Renal cortex interstitium (tissue), 11 donors: Measurements from ENCODE around the gene HK1. TPM values are rescaled to one million over a fixed set of nuclear protein-coding genes. Genes with fewer than 3 reads are reported as not detected.
A peak's percentile ranks its signal among the peaks of the same experiment; 100 is the strongest.

ENCODE experiments used
- DNase-seq, 11 donors: peaks; one replicate each; pipeline ENCODE4 v3.0.0-alpha.2; 2013; ENCODE audit warnings: low read depth in 9 of 11, low spot score in 4 of 11; ENCODE audit errors: extremely low read depth in 1 of 11
- polyA plus RNA-seq, 3 donors: library from polyadenylated mRNA; unstranded; fragments of 120-200 nt; gene quantifications; one replicate each; pipeline ENCODE4 v1.2.1, GENCODE V29; 2013; ENCODE audit not compliant: insufficient read length in 3 of 3

HK1 gene
- polyA plus RNA-seq, 3 donors = 49.7 to 58.3 (median 53.4) TPM

- no peak for DNase-seq
Observed at GRCh38 chr10:69382382-69383117, 104.3 kb downstream of the HK1 start.

DNA sequence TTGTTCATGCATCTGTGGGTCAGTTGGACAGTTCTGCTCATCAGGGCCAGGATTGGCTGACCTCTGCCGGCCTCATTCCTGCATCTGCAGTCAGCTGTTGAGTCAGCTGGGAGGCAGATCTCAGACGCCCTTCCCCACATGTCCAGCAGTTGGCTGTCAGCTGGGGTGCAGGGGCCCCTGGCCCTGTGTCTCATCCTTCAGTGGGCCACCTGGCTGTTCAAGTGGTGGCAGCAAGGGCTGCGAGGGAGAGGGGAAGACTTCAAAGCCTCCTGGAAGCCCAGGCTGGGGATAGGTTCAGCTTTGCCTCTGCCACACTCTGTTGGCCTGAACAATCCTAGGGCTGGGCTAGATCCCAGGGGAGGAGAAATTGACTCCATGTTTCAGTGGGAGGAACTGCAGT lies 105.3 kb downstream of the HK1 start:
- no peak for DNase-seq

- no peak for DNase-seq
Observed at GRCh38 chr10:69384320-69384719, 106.0 kb downstream of the HK1 start.

DNA sequence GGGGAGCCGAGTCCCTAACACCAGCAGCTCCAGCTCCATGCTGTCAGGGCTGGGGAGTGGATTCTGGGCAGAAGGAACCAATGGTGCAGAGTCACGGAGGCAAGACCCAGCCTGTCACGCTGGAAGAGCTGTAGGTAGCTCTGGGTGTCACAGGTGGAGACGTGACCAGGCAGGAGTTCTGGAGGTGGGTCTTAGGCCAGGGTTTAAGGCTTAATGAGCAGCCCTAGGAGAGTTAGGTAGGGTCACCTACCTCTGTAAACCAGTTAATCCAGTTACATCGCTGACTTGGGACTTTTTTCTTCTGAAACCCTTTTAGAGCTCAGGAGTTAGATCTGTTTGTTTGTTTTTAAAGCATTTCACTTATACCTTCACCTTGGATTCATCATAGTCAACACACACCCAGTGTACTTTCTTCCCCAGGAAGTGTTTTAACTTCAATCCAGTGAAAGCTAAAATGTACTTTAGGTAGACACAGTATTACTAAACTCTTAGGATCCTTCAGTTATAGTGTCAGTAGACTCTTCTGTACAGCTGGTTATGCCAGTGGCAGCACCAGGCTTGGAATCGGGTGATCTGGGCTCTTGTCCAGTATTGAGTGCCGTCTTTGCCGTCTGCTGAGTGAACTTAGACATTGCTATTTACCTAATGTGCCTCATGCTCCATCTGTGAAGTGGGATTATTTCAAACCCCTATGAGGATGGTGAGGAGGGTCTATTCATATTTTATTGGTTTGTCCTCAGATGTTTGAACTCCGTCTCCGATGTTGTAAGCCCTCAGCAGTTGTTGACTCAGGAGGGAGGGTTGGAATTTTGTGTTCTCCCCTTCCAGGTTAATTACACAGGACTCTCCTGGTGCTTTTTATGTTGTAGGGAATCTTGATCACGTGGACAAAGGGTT lies 107.4 kb downstream of the HK1 start:
- DNase-seq = no peak

- no peak for DNase-seq
Observed at GRCh38 chr10:69387500-69387899, 109.2 kb downstream of the HK1 start.

- DNase-seq = no peak
Observed at GRCh38 chr10:69388488-69388887, 110.2 kb downstream of the HK1 start.

DNA sequence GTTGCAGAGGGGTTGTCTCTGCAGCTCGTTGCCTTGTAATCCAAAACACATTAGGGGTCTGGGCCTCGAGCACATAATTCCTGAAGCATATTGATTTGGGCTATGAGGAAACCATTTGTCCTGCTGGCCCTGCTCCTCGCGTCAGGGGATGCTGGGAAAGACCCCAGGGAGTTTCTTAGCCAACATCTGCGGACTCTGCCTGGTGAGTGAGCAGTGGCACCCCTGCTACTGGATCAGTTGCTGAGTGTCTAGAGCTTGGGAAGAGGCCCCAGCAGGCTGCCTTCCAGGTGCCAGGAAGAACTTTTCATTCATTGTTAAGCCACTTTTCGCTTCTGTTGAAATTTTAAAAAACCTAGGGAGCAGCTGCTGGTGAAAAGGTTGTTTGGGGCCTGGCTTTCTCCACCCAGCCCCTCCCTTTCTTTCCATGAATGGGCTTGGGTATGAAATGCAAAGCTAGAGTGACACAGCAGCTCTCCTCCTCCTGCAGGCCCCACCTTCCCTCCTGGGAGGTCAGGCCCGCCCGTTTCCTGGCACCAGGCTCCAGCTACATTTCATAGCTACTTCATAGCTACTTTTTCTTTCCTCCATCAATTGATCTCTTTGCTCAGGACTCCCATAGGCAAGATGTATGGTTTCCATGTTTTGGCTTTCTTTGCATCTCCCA lies 111.7 kb downstream of the HK1 start:
- DNase-seq = no peak

- DNase-seq = no peak
Observed at GRCh38 chr10:69391158-69391557, 112.9 kb downstream of the HK1 start.

DNA sequence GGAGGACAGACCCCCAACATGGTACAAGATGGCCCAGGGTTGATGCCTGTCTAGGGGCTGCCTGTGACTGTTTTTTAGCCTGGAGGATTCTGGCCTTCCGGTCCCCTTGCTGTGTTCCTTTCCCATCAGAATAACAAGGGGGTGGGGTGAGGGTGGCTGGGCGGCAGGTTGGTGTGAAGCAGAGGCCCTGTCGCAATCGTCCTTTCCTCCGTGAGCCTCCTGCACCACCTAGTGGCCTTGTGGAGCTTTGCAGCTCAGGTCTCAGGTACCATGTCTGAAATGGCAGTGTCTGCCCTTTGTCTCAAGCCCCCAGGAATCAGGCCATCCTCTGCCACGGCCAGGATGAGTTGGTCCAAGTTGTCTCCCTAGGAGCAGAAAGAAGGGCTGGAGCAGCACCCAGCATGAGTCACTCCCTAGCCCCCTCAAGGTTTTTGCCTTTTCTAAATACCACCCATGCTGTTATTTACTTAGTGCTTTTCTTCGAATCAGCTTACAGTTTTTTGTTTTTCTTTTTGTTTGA lies 114.2 kb downstream of the HK1 start:
- peak; percentile 68 to 81 (median 75) for DNase-seq

DNA sequence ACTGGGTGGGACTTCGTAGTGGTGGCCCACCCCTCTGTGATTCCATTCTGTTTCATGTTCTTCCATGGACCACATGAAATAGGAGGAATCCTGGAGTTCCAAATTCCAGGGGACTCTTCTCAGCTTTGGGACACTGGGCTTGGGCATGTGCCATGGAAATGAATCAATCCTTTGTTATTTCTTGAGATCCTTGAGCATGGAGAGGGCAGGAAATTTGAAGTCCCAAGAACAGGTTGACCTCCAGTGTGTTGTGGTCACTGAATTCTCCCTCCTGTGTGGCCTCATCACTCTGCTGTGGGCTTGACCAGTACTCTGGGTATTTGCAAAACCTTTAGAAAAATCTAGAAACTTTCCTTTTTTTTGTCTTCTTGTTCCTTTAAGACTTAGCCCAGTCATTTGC lies 115.7 kb downstream of the HK1 start:
- DNase-seq = no peak

DNA sequence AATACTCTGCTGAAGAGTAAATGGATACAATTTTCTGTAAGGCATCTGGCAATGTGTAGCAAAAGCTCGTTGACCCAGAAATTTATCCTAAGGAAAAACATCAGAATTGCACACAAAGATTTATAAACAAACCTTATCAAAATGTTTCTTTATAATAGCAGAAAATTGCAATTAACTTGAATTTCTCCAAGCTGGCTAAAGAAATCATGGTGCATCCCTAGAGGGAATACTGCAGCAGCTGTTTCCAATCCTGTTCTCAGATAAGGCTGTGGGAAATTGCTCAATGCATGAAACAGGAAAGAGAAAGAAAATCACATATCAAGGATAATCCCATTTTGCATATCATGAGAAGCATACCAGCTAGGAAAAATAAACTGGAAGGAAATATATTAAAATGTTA lies 119.7 kb downstream of the HK1 start:
- DNase-seq = peak in 5 of 11 donors; percentile 39 to 62 (median 60)

GRCh38 chr10:69398466-69398865 lies 120.2 kb downstream of the HK1 start:
- DNase-seq = no peak

- DNase-seq = no peak
Observed at GRCh38 chr10:69400936-69401335, 122.6 kb downstream of the HK1 start.

DNA sequence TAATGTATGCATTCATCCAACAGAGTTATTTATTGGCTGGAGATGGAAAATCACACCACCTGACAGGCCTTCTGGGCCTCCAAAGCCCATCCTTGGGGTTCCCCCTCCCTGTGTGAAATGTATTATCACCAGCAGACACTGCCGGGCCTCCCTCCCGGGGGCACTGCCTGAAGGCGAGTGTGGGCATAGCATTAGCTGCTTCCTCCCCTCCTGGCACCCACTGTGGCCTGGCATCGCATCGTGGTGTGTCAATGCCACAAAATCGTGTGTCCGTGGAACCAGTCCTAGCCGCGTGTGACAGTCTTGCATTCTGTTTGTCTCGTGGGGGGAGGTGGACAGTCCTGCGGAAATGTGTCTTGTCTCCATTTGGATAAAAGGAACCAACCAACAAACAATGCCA lies 123.1 kb downstream of the HK1 start:
- DNase-seq = no peak

GRCh38 chr10:69402386-69402785 lies 124.1 kb downstream of the HK1 start:
- DNase-seq = no peak

DNA sequence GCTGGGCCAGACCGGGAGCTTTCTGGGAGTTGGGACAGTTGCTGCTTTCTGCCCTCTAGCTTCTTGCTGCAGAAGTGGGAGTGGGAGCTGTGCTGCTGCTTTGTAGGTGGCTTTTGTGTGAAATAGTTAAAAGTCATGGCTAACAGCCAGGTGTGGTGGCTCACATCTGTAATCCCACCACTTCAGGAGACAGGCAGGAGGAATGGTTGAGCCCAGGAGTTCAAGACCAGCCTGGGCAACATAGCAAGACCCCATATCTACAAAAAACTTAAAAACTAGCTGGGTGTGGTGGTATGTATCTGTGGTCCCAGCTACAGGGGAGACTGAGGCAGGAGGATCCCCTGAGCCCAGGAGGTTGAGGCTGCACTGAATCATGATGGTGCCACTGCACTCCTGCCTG lies 124.8 kb downstream of the HK1 start:
- DNase-seq = no peak

- DNase-seq = no peak
Observed at GRCh38 chr10:69403519-69403918, 125.2 kb downstream of the HK1 start.

DNA sequence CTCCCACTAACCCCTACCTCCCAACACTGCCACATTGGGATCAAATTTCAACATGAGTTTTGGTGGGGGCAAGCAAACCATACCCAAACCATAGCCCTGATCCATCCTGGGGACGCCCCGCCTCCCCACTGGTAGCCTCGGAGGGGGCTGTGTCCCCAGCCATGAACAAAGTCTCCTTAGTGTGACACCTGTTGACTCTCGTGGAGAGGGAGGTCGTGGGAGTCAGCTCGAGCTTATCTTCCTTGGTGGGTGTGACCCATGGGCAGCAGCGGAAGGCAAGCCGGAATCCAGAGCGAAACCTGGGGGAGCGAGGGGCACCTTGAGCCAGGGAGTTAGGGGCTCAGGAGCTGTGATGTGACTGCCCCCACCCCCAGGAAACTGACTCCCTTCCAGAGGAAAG lies 126.5 kb downstream of the HK1 start:
- no peak for DNase-seq

DNA sequence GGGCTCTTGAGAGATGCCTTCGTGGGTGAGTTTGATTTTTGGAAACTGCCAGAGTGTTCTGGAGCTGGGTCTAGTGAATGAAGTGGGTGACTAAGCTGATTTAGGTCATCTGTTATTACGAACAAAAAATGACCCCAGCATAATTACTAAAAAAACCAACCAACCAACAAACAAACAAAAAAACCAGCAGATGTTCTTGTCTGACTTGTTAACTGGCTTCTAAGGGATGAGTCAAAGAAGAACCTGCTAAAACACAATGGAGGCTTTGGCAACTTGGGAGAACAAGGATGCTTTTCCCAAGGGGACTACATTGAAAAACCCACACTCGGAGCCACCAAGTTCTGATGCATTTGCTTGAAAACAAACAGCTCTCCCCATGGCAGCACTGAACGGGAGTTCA lies 126.9 kb downstream of the HK1 start:
- DNase-seq = no peak
